Measurements from ENCODE around the gene DCXR. TPM values are rescaled to one million over a fixed set of nuclear protein-coding genes. Genes with fewer than 3 reads are reported as not detected.

The DCXR gene
- total RNA-seq, 4 donors from 2014 or later: 49.4 to 117 (median 71.3) TPM

DNA sequence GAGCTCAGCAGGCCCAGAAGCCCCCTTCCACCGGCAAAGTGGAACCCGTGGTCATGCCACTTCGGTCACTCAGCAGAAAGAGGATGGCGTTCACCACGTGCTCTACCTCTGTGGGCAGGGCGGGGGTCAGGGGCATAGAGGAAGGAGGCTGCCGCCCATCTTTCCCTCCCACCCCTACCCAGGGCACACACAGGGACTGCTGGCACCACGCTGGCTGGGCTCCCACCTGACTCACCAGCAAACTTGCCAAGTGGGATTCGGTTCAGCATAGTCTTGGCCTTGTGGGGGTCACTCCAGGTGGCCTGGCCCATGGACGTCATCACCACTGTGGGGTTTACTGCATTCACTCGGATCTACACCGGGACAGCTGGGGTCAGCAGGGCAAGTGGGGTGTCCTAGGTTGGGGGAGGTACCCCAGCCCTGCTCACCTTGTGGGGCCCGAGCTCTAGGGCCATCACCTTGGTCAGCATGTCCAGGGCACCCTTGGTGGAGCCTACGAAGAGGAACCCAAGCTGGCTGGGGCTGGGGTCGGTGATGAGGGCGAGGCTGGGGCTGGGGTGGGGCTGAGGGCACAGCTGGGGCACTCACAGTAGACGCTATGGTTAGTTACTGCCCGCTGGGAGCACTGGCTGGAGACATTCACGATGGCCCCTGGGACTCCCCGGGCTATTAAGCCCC, 1.4 kb downstream of the DCXR start:
- TF ChIP-seq POLR2AphosphoS5 (IDR thresholded peaks at IDR 0.05): no peak
- TF ChIP-seq POLR2A (IDR thresholded peaks at IDR 0.05): no peak
- Histone ChIP-seq H3K27me3 (peaks cover 9% of the 10 kb centered on the region), H3K4me1 (peaks cover 8 to 25% (median 20%) of the 10 kb centered on the region in 4 donors), H3K9me3 (no peaks in the 10 kb centered on the region), H3K27ac (peak overlapping the region in 2 of 4 donors; percentile 90 to 96), H3K4me3 (peak overlapping the region in 2 of 4 donors; percentile 60 to 71), H3K36me3 (no peaks in the 10 kb centered on the region)
- in situ Hi-C loops (cut with MboI; ENCODE audit: low pct_ligation_motif_present in 1 of 4, low pct_unique_long_range_greater_than_20kb in 1 of 4, low sequenced_read_pairs in 3 of 4) (loop anchor here in 3 of 4 donors (10.0 to 25.0 kb wide), 2 partner anchors 119 to 126 kb away; no protein-coding TSS in a partner anchor), intact Hi-C loops (cut with DNase I; ENCODE audit: low total_unique reads) (no loop called here)
- 89% methylated on average over 20 of the region's 20 CpGs; no CpG with 5 or more reads in 1 of the 2 donors for WGBS, 2 donors (ENCODE audit: low coverage in 1 of 2)
- no peak for DNase-seq

DNA sequence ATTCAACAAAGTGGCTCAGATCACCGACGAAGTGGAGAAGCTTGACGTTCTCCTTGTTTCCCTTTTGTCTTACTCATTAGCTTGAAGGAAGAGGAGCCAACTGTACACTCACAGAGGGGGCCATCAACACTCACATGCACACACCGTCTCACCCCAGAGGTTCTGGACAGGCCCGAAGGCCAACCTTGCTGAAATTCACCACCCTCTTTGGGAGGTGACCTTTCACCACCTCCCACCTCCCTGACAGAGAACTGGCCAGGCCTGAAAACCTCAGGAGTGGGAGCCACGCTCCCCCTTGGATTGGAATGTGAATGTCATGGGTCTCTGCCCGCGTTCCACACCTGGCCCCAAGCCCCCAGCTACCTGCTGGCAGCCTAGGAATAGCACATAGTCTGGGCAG, 2.0 kb downstream of the DCXR start:
- TF ChIP-seq POLR2A (IDR thresholded peaks at IDR 0.05) (no peak), POLR2AphosphoS5 (IDR thresholded peaks at IDR 0.05) (no peak), EP300 (IDR thresholded peaks at IDR 0.05; ENCODE audit: low read depth) (no peak)
- TF ChIP-seq, protein P1, sequence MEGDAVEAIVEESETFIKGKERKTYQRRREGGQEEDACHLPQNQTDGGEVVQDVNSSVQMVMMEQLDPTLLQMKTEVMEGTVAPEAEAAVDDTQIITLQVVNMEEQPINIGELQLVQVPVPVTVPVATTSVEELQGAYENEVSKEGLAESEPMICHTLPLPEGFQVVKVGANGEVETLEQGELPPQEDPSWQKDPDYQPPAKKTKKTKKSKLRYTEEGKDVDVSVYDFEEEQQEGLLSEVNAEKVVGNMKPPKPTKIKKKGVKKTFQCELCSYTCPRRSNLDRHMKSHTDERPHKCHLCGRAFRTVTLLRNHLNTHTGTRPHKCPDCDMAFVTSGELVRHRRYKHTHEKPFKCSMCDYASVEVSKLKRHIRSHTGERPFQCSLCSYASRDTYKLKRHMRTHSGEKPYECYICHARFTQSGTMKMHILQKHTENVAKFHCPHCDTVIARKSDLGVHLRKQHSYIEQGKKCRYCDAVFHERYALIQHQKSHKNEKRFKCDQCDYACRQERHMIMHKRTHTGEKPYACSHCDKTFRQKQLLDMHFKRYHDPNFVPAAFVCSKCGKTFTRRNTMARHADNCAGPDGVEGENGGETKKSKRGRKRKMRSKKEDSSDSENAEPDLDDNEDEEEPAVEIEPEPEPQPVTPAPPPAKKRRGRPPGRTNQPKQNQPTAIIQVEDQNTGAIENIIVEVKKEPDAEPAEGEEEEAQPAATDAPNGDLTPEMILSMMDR (IDR thresholded peaks at IDR 0.05): no peak
- no peak overlapping the region for H3K27ac ChIP-seq
- intact Hi-C loops (cut with DNase I; ENCODE audit: low total_unique reads) (no loop called here), in situ Hi-C loops (cut with MboI; ENCODE audit: low pct_ligation_motif_present in 1 of 4, low pct_unique_long_range_greater_than_20kb in 1 of 4, low sequenced_read_pairs in 3 of 4) (loop anchor here in 3 of 4 donors (10.0 to 25.0 kb wide), 2 partner anchors 119 to 127 kb away; no protein-coding TSS in a partner anchor)
- no peak overlapping the region for H3K4me3 ChIP-seq
- peaks cover 9% of the 10 kb centered on the region for H3K27me3 ChIP-seq
- WGBS, 2 donors (ENCODE audit: low coverage in 1 of 2): 87 to 94% methylated on average over 5 to 8 of the region's 8 CpGs
- no peaks in the 10 kb centered on the region for H3K9me3 ChIP-seq
- H3K36me3 ChIP-seq: no peaks in the 10 kb centered on the region
- DNase-seq: no peak
- H3K4me1 ChIP-seq: peaks cover 8 to 31% (median 26%) of the 10 kb centered on the region in 4 donors

DNA sequence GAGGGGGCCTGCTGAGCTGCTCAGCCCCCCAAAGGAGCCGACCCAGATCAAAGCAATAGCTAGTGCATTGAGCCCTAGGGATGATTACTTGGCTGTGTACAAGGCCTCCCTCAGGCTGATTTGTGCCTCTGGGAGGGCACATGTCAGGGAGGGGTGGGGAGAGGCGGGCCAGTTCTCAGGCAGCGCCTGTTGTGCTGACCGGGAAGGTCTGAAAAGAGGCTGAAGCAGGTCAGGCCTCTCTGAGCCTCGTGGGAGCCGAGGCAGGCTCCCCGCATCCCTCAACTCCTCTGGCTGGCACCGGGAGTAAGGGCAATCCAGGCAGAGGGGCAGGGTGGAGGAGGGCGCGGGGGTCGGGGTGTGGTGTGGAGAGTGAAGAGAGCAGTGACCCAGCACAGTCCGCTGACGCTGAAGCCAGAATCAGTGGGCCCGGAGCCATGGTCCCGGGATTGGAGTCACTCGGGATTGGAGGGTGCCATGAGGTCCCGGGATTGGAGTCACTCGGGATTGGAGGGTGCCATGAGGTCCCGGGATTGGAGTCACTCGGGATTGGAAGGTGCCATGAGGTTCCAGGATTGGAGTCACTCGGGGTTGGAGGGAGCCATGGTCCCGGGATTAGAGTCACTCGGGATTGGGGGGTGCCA, 3.0 kb downstream of the DCXR start:
- intact Hi-C loops (cut with DNase I; ENCODE audit: low total_unique reads): loop anchor here (5.0 kb wide), 1 partner anchor 472 kb away; no protein-coding TSS in a partner anchor
- 89 to 90% methylated on average over 7 to 23 of the region's 23 CpGs for WGBS, 2 donors (ENCODE audit: low coverage in 1 of 2)
- Histone ChIP-seq H3K27me3 (peaks cover 9% of the 10 kb centered on the region), H3K27ac (no peak overlapping the region), H3K9me3 (no peaks in the 10 kb centered on the region), H3K4me1 (peaks cover 12 to 38% (median 31%) of the 10 kb centered on the region in 4 donors), H3K36me3 (no peaks in the 10 kb centered on the region), H3K4me3 (no peak overlapping the region)
- DNase-seq: no peak
- in situ Hi-C loops (cut with MboI; ENCODE audit: low pct_ligation_motif_present in 1 of 4, low pct_unique_long_range_greater_than_20kb in 1 of 4, low sequenced_read_pairs in 3 of 4): loop anchor here in 3 of 4 donors (10.0 to 25.0 kb wide), 2 partner anchors 120 to 128 kb away; no protein-coding TSS in a partner anchor
- TF ChIP-seq POLR2A (IDR thresholded peaks at IDR 0.05): no peak
- TF ChIP-seq EP300 (IDR thresholded peaks at IDR 0.05; ENCODE audit: low read depth): no peak
- TF ChIP-seq, protein P1 (IDR thresholded peaks at IDR 0.05): no peak
- no peak for TF ChIP-seq POLR2AphosphoS5 (IDR thresholded peaks at IDR 0.05)

DNA sequence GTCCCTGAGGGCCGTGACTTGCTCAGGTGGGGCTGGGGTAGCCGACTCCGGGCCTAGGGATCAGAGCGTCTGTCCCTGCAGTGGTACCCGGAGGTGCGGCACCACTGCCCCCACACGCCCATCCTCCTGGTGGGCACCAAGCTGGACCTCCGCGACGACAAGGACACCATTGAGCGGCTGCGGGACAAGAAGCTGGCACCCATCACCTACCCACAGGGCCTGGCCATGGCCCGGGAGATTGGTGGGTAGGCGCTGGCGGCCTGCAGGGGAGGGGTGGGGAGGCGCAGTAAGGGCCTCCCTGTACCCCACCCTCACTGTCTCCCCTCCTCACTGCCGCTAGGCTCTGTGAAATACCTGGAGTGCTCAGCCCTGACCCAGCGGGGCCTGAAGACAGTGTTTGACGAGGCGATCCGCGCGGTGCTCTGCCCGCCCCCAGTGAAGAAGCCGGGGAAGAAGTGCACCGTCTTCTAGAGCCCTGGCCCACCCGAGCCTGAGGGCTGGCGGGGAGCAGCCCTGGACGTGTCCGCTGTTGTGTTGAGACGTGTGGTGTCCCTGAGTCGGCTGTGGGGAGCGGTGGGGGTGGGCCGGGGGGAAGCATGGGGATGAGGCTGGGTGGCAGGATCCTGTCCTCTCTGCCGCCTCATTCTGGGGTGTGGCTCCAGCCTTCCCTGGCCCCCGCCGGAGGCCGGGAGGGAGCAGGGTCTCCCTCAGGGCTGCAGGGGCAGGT, 4.0 kb downstream of the DCXR start:
- DNase-seq: no peak
- no peak for TF ChIP-seq EP300 (IDR thresholded peaks at IDR 0.05; ENCODE audit: low read depth)
- TF ChIP-seq, protein P1 (IDR thresholded peaks at IDR 0.05): no peak
- no peaks in the 10 kb centered on the region for H3K9me3 ChIP-seq
- in situ Hi-C loops (cut with MboI; ENCODE audit: low pct_ligation_motif_present in 1 of 4, low pct_unique_long_range_greater_than_20kb in 1 of 4, low sequenced_read_pairs in 3 of 4) (loop anchor here in 3 of 4 donors (10.0 to 25.0 kb wide), 2 partner anchors 121 to 129 kb away; no protein-coding TSS in a partner anchor), intact Hi-C loops (cut with DNase I; ENCODE audit: low total_unique reads) (loop anchor here (5.0 kb wide), 1 partner anchor 471 kb away; no protein-coding TSS in a partner anchor)
- peaks cover 12 to 38% (median 31%) of the 10 kb centered on the region in 4 donors for H3K4me1 ChIP-seq
- no peak overlapping the region for H3K27ac ChIP-seq
- WGBS, 2 donors (ENCODE audit: low coverage in 1 of 2): 73 to 95% methylated on average over 3 to 36 of the region's 38 CpGs
- H3K36me3 ChIP-seq: no peaks in the 10 kb centered on the region
- peaks cover 9% of the 10 kb centered on the region for H3K27me3 ChIP-seq
- no peak overlapping the region for H3K4me3 ChIP-seq

Measured in transverse colon (tissue), 4 donors.